Esophagus muscularis mucosa (tissue), 3 donors: ENCODE measurements around the gene TAF3.

Experiments used
- POLR2A ChIP-seq: fragments of 450-650 bp; IDR thresholded peaks from one replicate; pipeline ENCODE4 v1.6.1; 2017; ENCODE audit warnings: antibody characterized with exemption, moderate library complexity, mild to moderate bottlenecking, low read depth
- TF ChIP-seq, protein P1 (sequence below), 3 experiments: fragments of 200-600 bp in 2 of 3; fragments of 450-650 bp in 1 of 3; sonication (generic) in 2 of 3; IDR thresholded peaks; one replicate each; pipeline ENCODE4 v1.5.1; 2017 to 2019; ENCODE audit warnings: antibody characterized with exemption in 3 of 3, mild to moderate bottlenecking in 2 of 3, moderate library complexity in 1 of 3

DNA sequence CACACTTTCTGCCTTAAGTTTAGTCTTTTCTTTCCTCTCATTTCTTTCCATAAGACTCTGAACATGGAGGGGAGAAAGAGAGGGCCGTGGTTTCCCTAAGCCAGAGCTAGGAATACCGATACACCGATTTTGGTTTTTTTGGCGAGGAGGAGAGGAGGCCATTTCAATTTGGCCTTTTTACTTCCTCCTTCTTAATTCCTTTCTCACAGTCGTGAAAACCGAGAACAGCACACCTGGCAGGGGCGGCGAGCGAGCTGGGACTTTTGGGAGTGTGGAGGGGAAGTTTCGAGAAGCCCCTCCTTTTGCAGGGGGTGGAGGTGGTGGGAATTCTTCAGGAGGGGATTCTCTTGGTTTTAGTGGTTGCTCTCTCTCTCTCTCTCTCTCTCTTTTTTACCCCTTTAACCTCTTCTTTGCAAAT, 242.4 kb downstream of the TAF3 start:
- TF ChIP-seq, protein P1, sequence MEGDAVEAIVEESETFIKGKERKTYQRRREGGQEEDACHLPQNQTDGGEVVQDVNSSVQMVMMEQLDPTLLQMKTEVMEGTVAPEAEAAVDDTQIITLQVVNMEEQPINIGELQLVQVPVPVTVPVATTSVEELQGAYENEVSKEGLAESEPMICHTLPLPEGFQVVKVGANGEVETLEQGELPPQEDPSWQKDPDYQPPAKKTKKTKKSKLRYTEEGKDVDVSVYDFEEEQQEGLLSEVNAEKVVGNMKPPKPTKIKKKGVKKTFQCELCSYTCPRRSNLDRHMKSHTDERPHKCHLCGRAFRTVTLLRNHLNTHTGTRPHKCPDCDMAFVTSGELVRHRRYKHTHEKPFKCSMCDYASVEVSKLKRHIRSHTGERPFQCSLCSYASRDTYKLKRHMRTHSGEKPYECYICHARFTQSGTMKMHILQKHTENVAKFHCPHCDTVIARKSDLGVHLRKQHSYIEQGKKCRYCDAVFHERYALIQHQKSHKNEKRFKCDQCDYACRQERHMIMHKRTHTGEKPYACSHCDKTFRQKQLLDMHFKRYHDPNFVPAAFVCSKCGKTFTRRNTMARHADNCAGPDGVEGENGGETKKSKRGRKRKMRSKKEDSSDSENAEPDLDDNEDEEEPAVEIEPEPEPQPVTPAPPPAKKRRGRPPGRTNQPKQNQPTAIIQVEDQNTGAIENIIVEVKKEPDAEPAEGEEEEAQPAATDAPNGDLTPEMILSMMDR (IDR thresholded peaks at IDR 0.05), result no peak
- no peak for TF ChIP-seq POLR2A
